Gastrocnemius medialis (tissue), 4 donors: ENCODE results near the gene TMEM253.

Experiments used
- POLR2A ChIP-seq, 2 donors: fragments of 450-650 bp; IDR thresholded peaks; one replicate each; pipeline ENCODE4 v1.6.1; 2017; ENCODE audit warnings: antibody characterized with exemption in 2 of 2, mild to moderate bottlenecking in 2 of 2, moderate library complexity in 2 of 2
- TF ChIP-seq, protein P1 (sequence below), 5 experiments: fragments of 450-650 bp in 3 of 5; fragments of 200-600 bp in 2 of 5; sonication (generic) in 2 of 5; IDR thresholded peaks in 4 of 5; conservative IDR thresholded peaks in 1 of 5; 1 replicate in 4 of 5; 2 replicates in 1 of 5; pipeline ENCODE4 v1.5.1; 2016 to 2019; ENCODE audit warnings: antibody characterized with exemption in 5 of 5, mild to moderate bottlenecking in 3 of 5, moderate library complexity in 3 of 5

DNA sequence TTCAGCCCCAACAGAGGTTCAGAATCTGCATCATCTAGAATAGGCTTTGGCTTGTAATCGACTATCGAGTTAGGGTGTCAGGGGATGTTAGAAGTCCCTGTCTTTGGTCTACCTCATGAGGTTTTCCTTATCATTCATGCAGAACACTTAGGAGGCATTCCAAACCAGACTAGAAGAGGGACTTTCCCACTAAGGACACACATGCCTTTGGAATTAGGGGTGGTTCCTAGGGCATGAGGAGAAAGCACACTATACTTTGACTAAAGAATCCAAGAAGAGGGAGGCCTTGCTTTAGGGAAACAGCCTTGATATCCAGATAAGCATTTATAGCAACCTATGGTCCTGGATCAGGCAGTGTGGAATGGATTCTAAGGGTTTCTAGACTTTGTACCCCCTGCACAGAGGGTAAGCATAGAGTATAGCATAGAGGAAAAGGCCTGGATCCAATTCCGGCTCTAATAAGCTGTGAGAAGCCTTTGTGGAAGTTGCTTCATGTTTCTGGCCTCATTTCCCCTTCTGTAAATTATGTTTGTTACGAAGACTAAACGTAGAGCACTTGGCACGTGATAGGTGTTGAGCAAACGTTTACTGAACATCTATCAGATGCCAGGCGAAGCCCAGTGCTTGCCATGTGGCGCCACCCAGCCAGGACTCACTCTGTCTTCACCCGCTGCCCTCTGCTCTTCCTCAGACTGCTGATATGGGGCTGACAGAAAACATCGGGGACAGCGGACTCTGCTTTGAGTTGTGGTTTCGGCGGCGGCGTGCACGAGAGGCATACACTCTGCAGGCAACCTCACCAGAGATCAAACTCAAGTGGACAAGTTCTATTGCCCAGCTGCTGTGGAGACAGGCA, 15.6 kb upstream of the TMEM253 start:
- TF ChIP-seq, protein P1, sequence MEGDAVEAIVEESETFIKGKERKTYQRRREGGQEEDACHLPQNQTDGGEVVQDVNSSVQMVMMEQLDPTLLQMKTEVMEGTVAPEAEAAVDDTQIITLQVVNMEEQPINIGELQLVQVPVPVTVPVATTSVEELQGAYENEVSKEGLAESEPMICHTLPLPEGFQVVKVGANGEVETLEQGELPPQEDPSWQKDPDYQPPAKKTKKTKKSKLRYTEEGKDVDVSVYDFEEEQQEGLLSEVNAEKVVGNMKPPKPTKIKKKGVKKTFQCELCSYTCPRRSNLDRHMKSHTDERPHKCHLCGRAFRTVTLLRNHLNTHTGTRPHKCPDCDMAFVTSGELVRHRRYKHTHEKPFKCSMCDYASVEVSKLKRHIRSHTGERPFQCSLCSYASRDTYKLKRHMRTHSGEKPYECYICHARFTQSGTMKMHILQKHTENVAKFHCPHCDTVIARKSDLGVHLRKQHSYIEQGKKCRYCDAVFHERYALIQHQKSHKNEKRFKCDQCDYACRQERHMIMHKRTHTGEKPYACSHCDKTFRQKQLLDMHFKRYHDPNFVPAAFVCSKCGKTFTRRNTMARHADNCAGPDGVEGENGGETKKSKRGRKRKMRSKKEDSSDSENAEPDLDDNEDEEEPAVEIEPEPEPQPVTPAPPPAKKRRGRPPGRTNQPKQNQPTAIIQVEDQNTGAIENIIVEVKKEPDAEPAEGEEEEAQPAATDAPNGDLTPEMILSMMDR (IDR thresholded peaks at IDR 0.05 in 4 of 5, conservative IDR thresholded peaks at IDR 0.05 in 1 of 5), result no peak
- TF ChIP-seq POLR2A (IDR thresholded peaks at IDR 0.05), result no peak
